ENCODE data around the gene TTC22. TPM values are rescaled to one million over a fixed set of nuclear protein-coding genes. Genes with fewer than 3 reads are reported as not detected.
"Not testable (repeated sequence)": the region's sequence is repeated elsewhere in the genome, so short reads cannot be mapped to it uniquely, and the experiment has no call there.

TTC22 gene
- total RNA-seq, 2 experiments from 2014 or later = 4.4 to 4.5 TPM

- Mint-ChIP-seq H3K27ac (no peak overlapping the region), H3K9me3 (no peaks in the 10 kb centered on the region), H3K4me3 (no peak overlapping the region), H3K4me1 (ENCODE audit: low read depth) (no peaks in the 10 kb centered on the region), H3K27me3 (no peaks in the 10 kb centered on the region), H3K36me3 (ENCODE audit: low read depth) (peaks cover 56% of the 10 kb centered on the region)
- H3K27ac ChIP-seq (ENCODE audit: low read depth in 1 of 2, low read length in 2 of 2) = no peak overlapping the region
- POLR2A ChIA-PET = interaction anchor here (0.6 to 1.0 kb wide), 2 partner anchors 20 to 951 kb away, joined by 4 read pairs; partner anchors contain the start of gene TTC22
- ATAC-seq (ENCODE audit: poor library complexity) = no peak
- no peaks in the 10 kb centered on the region for H3K4me1 ChIP-seq (ENCODE audit: insufficient read depth, low read length)
- CTCF ChIA-PET = no interaction called here
- no peak for DNase-seq
- TF ChIP-seq CTCF (IDR thresholded peaks at IDR 0.05) = no peak
- H3K9me3 ChIP-seq (ENCODE audit: control insufficient read depth in 1 of 2, insufficient read depth in 1 of 2, low read length in 2 of 2) = no peaks in the 10 kb centered on the region
- intact Hi-C loops (cut with DNase I, micrococcal nuclease) = no loop called here
- H3K36me3 ChIP-seq (ENCODE audit: insufficient read depth, low read length) = peaks cover 23% of the 10 kb centered on the region
- no peaks in the 10 kb centered on the region for H3K27me3 ChIP-seq (ENCODE audit: control insufficient read depth in 1 of 2, insufficient read depth in 2 of 2, low read length in 2 of 2)
- H3K4me3 ChIP-seq (ENCODE audit: low read length) = no peak overlapping the region
Measured at GRCh38 chr1:54781023-54781723, 19.9 kb downstream of the TTC22 start.

- Histone ChIP-seq H3K27me3 (ENCODE audit: control insufficient read depth in 1 of 2, insufficient read depth in 2 of 2, low read length in 2 of 2) (no peaks in the 10 kb centered on the region), H3K9me3 (ENCODE audit: control insufficient read depth in 1 of 2, insufficient read depth in 1 of 2, low read length in 2 of 2) (no peaks in the 10 kb centered on the region), H3K27ac (ENCODE audit: low read depth in 1 of 2, low read length in 2 of 2) (no peak overlapping the region), H3K4me3 (ENCODE audit: low read length) (no peak overlapping the region), H3K36me3 (ENCODE audit: insufficient read depth, low read length) (peaks cover 8% of the 10 kb centered on the region), H3K4me1 (ENCODE audit: insufficient read depth, low read length) (no peaks in the 10 kb centered on the region)
- Mint-ChIP-seq H3K4me1 (ENCODE audit: low read depth) (no peaks in the 10 kb centered on the region), H3K27ac (no peak overlapping the region), H3K9me3 (no peaks in the 10 kb centered on the region), H3K27me3 (no peaks in the 10 kb centered on the region), H3K36me3 (ENCODE audit: low read depth) (peaks cover 30% of the 10 kb centered on the region), H3K4me3 (no peak overlapping the region)
- intact Hi-C loops (cut with DNase I, micrococcal nuclease) = no loop called here
- POLR2A ChIA-PET = no interaction called here
- CTCF ChIA-PET = no interaction called here
- no peak for DNase-seq
- ATAC-seq (ENCODE audit: poor library complexity) = no peak
- TF ChIP-seq CTCF (IDR thresholded peaks at IDR 0.05) = no peak
Measured at GRCh38 chr1:54777431-54777830, 23.7 kb downstream of the TTC22 start.

- H3K36me3 Mint-ChIP-seq (ENCODE audit: low read depth) = peaks cover 27% of the 10 kb centered on the region
- DNase-seq (no peak), ATAC-seq (ENCODE audit: poor library complexity) (no peak)
- POLR2A ChIA-PET = no interaction called here
- no peaks in the 10 kb centered on the region for H3K9me3 ChIP-seq (ENCODE audit: control insufficient read depth in 1 of 2, insufficient read depth in 1 of 2, low read length in 2 of 2)
- CTCF ChIA-PET = no interaction called here
- no peak overlapping the region for H3K4me3 Mint-ChIP-seq
- H3K4me1 Mint-ChIP-seq (ENCODE audit: low read depth) = no peaks in the 10 kb centered on the region
- no peaks in the 10 kb centered on the region for H3K27me3 Mint-ChIP-seq
- H3K27ac Mint-ChIP-seq = no peak overlapping the region
- no peak overlapping the region for H3K4me3 ChIP-seq (ENCODE audit: low read length)
- no peak overlapping the region for H3K27ac ChIP-seq (ENCODE audit: low read depth in 1 of 2, low read length in 2 of 2)
- no peaks in the 10 kb centered on the region for H3K9me3 Mint-ChIP-seq
- peaks cover 4% of the 10 kb centered on the region for H3K36me3 ChIP-seq (ENCODE audit: insufficient read depth, low read length)
- no peaks in the 10 kb centered on the region for H3K4me1 ChIP-seq (ENCODE audit: insufficient read depth, low read length)
- no peak for TF ChIP-seq CTCF (IDR thresholded peaks at IDR 0.05)
- intact Hi-C loops (cut with DNase I, micrococcal nuclease) = no loop called here
- H3K27me3 ChIP-seq (ENCODE audit: control insufficient read depth in 1 of 2, insufficient read depth in 2 of 2, low read length in 2 of 2) = no peaks in the 10 kb centered on the region
Measured at GRCh38 chr1:54777011-54777410, 24.1 kb downstream of the TTC22 start.

GRCh38 chr1:54775828-54776721 lies 25.0 kb downstream of the TTC22 start:
- DNase-seq; H3K4me1 ChIP-seq (ENCODE audit: insufficient read depth, low read length); H3K4me3 ChIP-seq (ENCODE audit: low read length); H3K9me3 Mint-ChIP-seq; H3K4me3 Mint-ChIP-seq; intact Hi-C loops (cut with DNase I, micrococcal nuclease); POLR2A ChIA-PET; H3K27me3 Mint-ChIP-seq; ATAC-seq (ENCODE audit: poor library complexity); H3K27ac Mint-ChIP-seq; H3K27me3 ChIP-seq (ENCODE audit: control insufficient read depth in 1 of 2, insufficient read depth in 2 of 2, low read length in 2 of 2); H3K27ac ChIP-seq (ENCODE audit: low read depth in 1 of 2, low read length in 2 of 2); H3K36me3 ChIP-seq (ENCODE audit: insufficient read depth, low read length); H3K9me3 ChIP-seq (ENCODE audit: control insufficient read depth in 1 of 2, insufficient read depth in 1 of 2, low read length in 2 of 2); H3K4me1 Mint-ChIP-seq (ENCODE audit: low read depth): not testable (repeated sequence)
- peaks cover 22% of the 10 kb centered on the region for H3K36me3 Mint-ChIP-seq (ENCODE audit: low read depth)
- CTCF ChIA-PET = interaction anchor here (0.6 kb wide), 1 partner anchor 210 kb away, joined by 3 read pairs; no protein-coding TSS in a partner anchor

All from CD4-positive, alpha-beta T cell (primary cell).